ENCODE results near the gene CDK5RAP3.

The CDK5RAP3 gene

DNA sequence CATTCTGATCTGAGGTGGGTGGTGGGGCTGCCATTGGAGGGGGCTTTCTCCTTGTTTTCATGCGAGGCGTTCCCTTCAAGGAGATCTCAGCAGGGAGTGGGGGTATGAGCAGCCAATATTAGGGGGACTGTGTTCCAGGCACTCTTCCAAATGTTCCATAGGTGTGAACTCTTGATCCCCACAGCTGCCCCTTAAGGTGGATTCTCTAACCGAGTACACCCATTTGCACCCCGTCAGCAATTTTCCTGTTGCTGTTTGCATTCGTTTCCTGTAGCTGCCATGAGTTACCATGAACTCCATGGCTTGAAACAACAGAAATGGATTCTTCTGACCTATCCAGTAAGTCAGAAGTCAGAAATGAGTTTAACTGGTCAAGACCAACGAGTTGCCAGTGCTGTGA, 9.5 kb upstream of the CDK5RAP3 start:
- TF ChIP-seq CTCF (IDR thresholded peaks at IDR 0.05), result no peak

- TF ChIP-seq CTCF (IDR thresholded peaks at IDR 0.05), result no peak
Measured at GRCh38 chr17:47962901-47963300, 8.0 kb upstream of the CDK5RAP3 start.

DNA sequence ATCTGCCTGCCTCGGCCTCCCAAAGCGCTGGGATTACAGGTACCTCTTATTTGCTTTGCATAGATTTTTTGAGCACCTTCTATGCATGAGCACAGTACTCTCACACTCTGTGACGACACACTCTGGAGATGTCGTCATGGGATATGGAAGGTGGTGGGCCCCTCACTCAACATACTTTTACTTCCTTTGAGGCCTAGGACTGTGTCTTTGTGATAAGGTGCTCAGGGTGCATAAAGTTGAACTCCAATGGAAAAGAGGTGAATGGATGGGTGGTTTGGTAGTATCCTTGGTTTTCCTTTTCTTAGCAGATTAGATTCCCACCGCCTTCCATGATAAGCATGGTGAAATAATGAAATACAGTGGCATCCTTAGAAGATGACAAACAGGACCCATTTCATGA, 6.1 kb upstream of the CDK5RAP3 start:
- no peak for TF ChIP-seq CTCF (IDR thresholded peaks at IDR 0.05)

- TF ChIP-seq CTCF (IDR thresholded peaks at IDR 0.05), result no peak
Measured at GRCh38 chr17:47966079-47966519, 4.8 kb upstream of the CDK5RAP3 start.

- no peak for TF ChIP-seq CTCF (IDR thresholded peaks at IDR 0.05)
Measured at GRCh38 chr17:47967607-47968252, 3.2 kb upstream of the CDK5RAP3 start.

DNA sequence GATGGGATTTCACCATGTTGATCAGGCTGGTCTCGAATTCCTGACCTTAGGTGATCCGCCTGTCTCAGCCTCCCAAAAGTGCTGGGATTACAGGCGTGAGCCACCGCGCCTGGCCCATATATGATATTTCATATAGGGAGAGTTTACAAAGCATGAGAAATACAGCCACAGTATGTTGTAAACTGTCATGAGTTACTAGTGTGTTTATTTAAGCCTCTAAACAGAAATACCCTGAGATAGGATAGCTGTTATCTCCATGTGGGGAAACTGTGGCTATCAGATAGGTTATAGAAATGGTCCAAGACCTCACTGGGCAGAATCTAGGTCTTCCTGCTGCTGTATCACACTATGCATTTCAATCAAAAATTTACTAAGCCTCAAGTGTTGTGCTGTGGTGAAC, 2.1 kb upstream of the CDK5RAP3 start:
- TF ChIP-seq CTCF (IDR thresholded peaks at IDR 0.05), result no peak

GRCh38 chr17:47969930-47970724, 786 bp upstream of the CDK5RAP3 start:
- no peak for TF ChIP-seq CTCF (IDR thresholded peaks at IDR 0.05)

Data from LNCAP (cell line).